SH-SY5Y (cell line): ENCODE data around the gene TOX3.

Experiments used
- GATA2 ChIP-seq: IDR thresholded peaks from 2 replicates; pipeline ENCODE4 v1.6.1; 2011; ENCODE audit warnings: mild to moderate bottlenecking, low read depth, low read length
- GATA3 ChIP-seq: IDR thresholded peaks from 2 replicates; pipeline ENCODE4 v1.6.1; 2011; ENCODE audit warnings: low read depth, mild to moderate bottlenecking, low read length, moderate library complexity

- no peak for TF ChIP-seq GATA2
- no peak for TF ChIP-seq GATA3
Measured at GRCh38 chr16:52437277-52437670, 109.7 kb downstream of the TOX3 start.
